Uterus (tissue), 4 donors: ENCODE results near the gene EHMT1. TPM values are rescaled to one million over a fixed set of nuclear protein-coding genes. Genes with fewer than 3 reads are reported as not detected.
A peak's percentile ranks its signal among the peaks of the same experiment; 100 is the strongest.

Experiments used
- DNase-seq, 2 donors: peaks; one replicate each; pipeline ENCODE4 v3.0.0-alpha.2; 2019 to 2020
- H3K27ac ChIP-seq, 2 donors: fragments of 200-600 bp; sonication (generic); 1 replicate in 1 of 2; 2 replicates in 1 of 2; pipeline ENCODE4 v1.5.1; 2016 to 2018
- H3K27me3 ChIP-seq, 2 donors: fragments of 200-600 bp; sonication (generic); one replicate each; pipeline ENCODE4 v1.5.1; 2018 to 2019; ENCODE audit warnings: control low read depth in 1 of 2
- H3K36me3 ChIP-seq, 2 donors: fragments of 200-600 bp; sonication (generic); one replicate each; pipeline ENCODE4 v1.5.1; 2019; ENCODE audit warnings: control low read depth in 1 of 2
- H3K4me1 ChIP-seq, 2 donors: fragments of 200-600 bp; sonication (generic); one replicate each; pipeline ENCODE4 v1.5.1; 2018 to 2019; ENCODE audit warnings: control low read depth in 1 of 2
- H3K4me3 ChIP-seq, 2 donors: fragments of 200-600 bp; sonication (generic); 1 replicate in 1 of 2; 2 replicates in 1 of 2; pipeline ENCODE4 v1.5.1; 2018 to 2019; ENCODE audit warnings: mild to moderate bottlenecking in 1 of 2
- H3K9me3 ChIP-seq, 2 donors: fragments of 200-600 bp; sonication (generic); one replicate each; pipeline ENCODE4 v1.5.1; 2019; ENCODE audit warnings: control low read depth in 1 of 2
- POLR2A ChIP-seq, 2 donors: fragments of 450-650 bp; IDR thresholded peaks; one replicate each; pipeline ENCODE4 v1.6.1; 2016; ENCODE audit warnings: antibody characterized with exemption in 2 of 2, mild to moderate bottlenecking in 1 of 2, moderate library complexity in 1 of 2
- intact Hi-C: fragments of 100-400 bp; cut with DNase I; formaldehyde crosslinking; loops from one replicate; pipeline ENCODE4 v1.15.1; 2023; ENCODE audit warnings: low total_unique reads
- total RNA-seq, 4 donors: library from RNA; depleted of rRNA in 3 of 4; stranded (reverse); fragments of >200 nt in 3 of 4; gene quantifications; one replicate each; pipeline versions ENCODE4 v1.1.0 to v1.2.4, GENCODE V29; 2014 to 2023
- TF ChIP-seq, protein P1 (sequence below), 4 experiments: fragments of 200-600 bp in 2 of 4; fragments of 450-650 bp in 2 of 4; sonication (generic) in 2 of 4; IDR thresholded peaks; one replicate each; pipeline ENCODE4 v1.5.1; 2016 to 2019; ENCODE audit warnings: antibody characterized with exemption in 4 of 4, mild to moderate bottlenecking in 2 of 4, moderate library complexity in 1 of 4
- donor health status: DM: yes; HTN: yes; CAD: no.

EHMT1 gene
- total RNA-seq, 4 donors from 2014 or later = 32.6 to 109 (median 74.9) TPM

DNA sequence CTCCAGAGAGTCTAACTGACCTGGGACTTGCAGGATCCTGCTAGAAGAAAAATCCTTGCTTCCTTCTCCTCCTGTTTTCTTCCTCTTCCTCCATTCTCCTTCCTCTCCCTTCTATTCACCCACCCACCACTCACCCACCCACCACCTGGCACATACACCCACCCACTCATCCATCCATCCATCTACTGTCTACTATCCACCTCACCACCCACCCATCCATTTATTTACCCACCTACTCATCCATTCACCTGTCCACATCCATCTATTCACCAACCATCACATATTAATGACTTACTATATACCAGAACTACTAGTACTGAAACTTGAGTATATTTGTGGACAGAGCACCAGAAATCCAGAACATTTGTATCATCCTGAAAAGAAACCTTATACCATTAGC is 49.4 kb downstream of the EHMT1 start:
- DNase-seq = no peak
- TF ChIP-seq POLR2A (IDR thresholded peaks at IDR 0.05) = no peak
- TF ChIP-seq, protein P1, sequence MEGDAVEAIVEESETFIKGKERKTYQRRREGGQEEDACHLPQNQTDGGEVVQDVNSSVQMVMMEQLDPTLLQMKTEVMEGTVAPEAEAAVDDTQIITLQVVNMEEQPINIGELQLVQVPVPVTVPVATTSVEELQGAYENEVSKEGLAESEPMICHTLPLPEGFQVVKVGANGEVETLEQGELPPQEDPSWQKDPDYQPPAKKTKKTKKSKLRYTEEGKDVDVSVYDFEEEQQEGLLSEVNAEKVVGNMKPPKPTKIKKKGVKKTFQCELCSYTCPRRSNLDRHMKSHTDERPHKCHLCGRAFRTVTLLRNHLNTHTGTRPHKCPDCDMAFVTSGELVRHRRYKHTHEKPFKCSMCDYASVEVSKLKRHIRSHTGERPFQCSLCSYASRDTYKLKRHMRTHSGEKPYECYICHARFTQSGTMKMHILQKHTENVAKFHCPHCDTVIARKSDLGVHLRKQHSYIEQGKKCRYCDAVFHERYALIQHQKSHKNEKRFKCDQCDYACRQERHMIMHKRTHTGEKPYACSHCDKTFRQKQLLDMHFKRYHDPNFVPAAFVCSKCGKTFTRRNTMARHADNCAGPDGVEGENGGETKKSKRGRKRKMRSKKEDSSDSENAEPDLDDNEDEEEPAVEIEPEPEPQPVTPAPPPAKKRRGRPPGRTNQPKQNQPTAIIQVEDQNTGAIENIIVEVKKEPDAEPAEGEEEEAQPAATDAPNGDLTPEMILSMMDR (IDR thresholded peaks at IDR 0.05) = no peak
- Histone ChIP-seq H3K9me3 (no peaks in the 10 kb centered on the region), H3K4me1 (peaks cover 9 to 12% of the 10 kb centered on the region in 2 donors), H3K36me3 (no peaks in the 10 kb centered on the region), H3K27ac (no peak overlapping the region), H3K27me3 (no peaks in the 10 kb centered on the region), H3K4me3 (no peak overlapping the region)
- intact Hi-C loops = no loop called here

DNA sequence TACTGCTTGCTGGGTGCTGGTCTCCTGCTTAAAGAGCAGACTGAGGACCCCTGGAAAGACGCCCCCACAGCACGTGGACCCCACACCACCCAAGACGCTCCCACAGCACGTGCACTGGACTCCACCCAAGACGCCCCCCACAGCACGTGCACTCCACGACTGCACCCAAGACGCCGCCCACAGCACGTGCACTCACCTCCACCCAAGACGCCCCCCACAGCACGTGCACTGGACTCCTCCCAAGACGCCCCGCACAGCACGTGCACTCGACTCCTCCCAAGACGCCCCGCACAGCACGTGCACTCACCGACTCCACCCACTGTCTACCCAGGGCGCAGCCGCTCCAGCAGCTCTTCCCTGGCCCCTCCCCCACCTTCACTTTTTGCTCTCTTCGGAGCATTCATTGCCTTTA is 50.5 kb downstream of the EHMT1 start:
- intact Hi-C loops = no loop called here
- Histone ChIP-seq H3K4me1 (peaks cover 12 to 17% of the 10 kb centered on the region in 2 donors), H3K27ac (no peak overlapping the region), H3K27me3 (no peaks in the 10 kb centered on the region), H3K36me3 (no peaks in the 10 kb centered on the region), H3K9me3 (no peaks in the 10 kb centered on the region), H3K4me3 (no peak overlapping the region)
- no peak for TF ChIP-seq POLR2A (IDR thresholded peaks at IDR 0.05)
- TF ChIP-seq, protein P1 (IDR thresholded peaks at IDR 0.05) = no peak
- peak in 1 of 2 donors; percentile 28 for DNase-seq

DNA sequence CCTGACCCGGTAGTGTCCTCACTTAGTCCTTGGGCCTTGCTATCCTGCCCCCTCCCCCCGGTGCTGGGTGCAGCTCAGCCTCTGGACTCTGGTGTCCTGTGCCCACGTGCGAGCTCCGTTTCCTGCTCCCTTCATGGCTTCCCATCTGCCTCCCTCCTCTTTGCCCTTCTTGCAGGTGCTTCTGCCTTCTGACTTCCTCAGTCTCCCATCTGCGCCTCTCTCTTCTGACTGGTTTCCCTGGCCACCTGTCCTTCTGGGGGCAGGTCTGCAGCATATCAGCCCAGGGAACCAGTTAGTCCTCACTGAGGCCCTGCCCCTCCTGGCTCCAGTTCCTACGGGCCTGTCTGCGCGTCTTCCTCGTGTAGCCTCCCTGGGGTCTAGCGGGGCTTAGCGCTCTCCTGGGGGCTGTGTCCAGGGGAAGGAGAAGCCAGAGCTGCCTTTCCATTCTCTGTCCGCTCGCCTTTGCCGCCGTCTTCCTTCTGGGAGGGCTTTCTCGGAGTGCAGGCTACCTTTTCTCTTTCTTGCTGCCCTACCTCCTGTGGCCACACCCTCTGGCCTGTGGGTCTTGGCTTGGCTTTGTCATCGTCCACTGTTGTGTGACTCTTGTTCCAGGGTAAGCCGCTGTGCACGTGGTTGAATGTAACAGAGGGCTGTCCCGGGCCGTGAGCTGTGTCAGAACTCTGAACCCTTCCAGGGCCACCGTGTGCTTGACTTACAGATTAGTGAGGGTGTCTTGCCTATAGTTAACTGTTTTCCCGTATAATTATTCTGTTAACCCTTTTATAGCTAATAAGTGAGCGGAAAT is 51.8 kb downstream of the EHMT1 start:
- no peak overlapping the region for H3K4me3 ChIP-seq
- H3K27me3 ChIP-seq = no peaks in the 10 kb centered on the region
- DNase-seq = no peak
- H3K4me1 ChIP-seq = peaks cover 6 to 12% of the 10 kb centered on the region in 2 donors
- TF ChIP-seq, protein P1 (IDR thresholded peaks at IDR 0.05) = no peak
- TF ChIP-seq POLR2A (IDR thresholded peaks at IDR 0.05) = no peak
- no peaks in the 10 kb centered on the region for H3K9me3 ChIP-seq
- H3K27ac ChIP-seq = no peak overlapping the region
- intact Hi-C loops = no loop called here
- no peaks in the 10 kb centered on the region for H3K36me3 ChIP-seq

DNA sequence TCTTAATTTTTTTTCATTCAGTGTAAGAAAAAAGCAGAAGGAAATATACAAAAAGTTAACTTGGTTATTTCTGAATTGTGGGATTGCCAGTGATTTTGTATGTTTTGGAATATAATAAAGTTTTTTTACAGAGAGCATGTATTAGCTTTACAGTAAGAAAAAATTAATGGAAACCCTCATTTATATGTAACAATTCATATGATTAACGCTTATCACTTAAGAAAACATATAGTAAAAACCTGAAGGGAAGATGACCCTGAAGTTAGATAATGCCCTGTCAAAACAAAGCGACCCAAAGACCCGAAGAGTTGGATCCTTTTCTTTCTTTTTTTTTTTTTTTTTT is 52.4 kb downstream of the EHMT1 start:
- H3K27ac ChIP-seq = no peak overlapping the region
- no peaks in the 10 kb centered on the region for H3K36me3 ChIP-seq
- intact Hi-C loops = no loop called here
- DNase-seq = no peak
- H3K4me3 ChIP-seq = no peak overlapping the region
- no peaks in the 10 kb centered on the region for H3K27me3 ChIP-seq
- TF ChIP-seq, protein P1 (IDR thresholded peaks at IDR 0.05) = no peak
- TF ChIP-seq POLR2A (IDR thresholded peaks at IDR 0.05) = no peak
- H3K4me1 ChIP-seq = peaks cover 6 to 12% of the 10 kb centered on the region in 2 donors
- H3K9me3 ChIP-seq = no peaks in the 10 kb centered on the region

DNA sequence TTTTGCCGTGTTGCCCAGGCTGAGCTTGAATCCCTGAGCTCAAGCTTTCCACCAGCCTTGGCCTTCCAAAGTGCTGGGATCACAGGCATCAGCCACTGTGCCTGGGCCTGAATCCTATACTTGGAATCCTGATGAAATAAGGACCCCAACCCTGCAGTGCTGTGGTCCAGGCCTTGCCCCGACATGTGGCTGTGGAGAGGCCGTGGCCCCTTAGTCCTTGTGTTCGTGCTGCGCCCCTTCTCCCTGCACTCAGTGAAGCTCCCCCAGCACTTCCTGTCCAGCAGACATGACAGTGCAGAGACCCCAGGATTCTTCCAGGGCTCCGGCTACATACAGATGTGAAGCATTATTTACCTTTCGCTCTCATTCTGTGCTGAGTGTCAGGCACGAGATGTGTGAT is 52.9 kb downstream of the EHMT1 start:
- Histone ChIP-seq H3K4me3 (no peak overlapping the region), H3K27ac (no peak overlapping the region), H3K36me3 (no peaks in the 10 kb centered on the region), H3K9me3 (no peaks in the 10 kb centered on the region), H3K27me3 (no peaks in the 10 kb centered on the region), H3K4me1 (peaks cover 6 to 12% of the 10 kb centered on the region in 2 donors)
- no peak for TF ChIP-seq POLR2A (IDR thresholded peaks at IDR 0.05)
- TF ChIP-seq, protein P1 (IDR thresholded peaks at IDR 0.05) = no peak
- DNase-seq = no peak
- intact Hi-C loops = no loop called here
